Fibroblast of lung (primary cell): ENCODE results near the gene TMEM123. TPM values are rescaled to one million over a fixed set of nuclear protein-coding genes. Genes with fewer than 3 reads are reported as not detected.

Experiments used
- DNase-seq, 2 donors: peaks; one replicate each; pipeline versions ENCODE4 v3.0.0 to v3.0.0-alpha.2; 2010; ENCODE audit warnings: low read depth in 2 of 2
- H2AFZ ChIP-seq: 2 replicates; pipeline ENCODE4 v1.5.1; 2012; ENCODE audit warnings: low read length, control low read depth, inconsistent platforms
- H3K27ac ChIP-seq: 2 replicates; pipeline ENCODE4 v1.5.1; 2011; ENCODE audit warnings: low read length, control low read depth; ENCODE audit not compliant: insufficient read depth
- H3K27me3 ChIP-seq: 2 replicates; pipeline ENCODE4 v1.5.1; 2011; ENCODE audit warnings: mild to moderate bottlenecking, low read length; ENCODE audit not compliant: control insufficient read depth, insufficient read depth
- H3K36me3 ChIP-seq: 2 replicates; pipeline ENCODE4 v1.5.1; 2011; ENCODE audit warnings: low read length; ENCODE audit not compliant: control insufficient read depth, insufficient read depth
- H3K4me1 ChIP-seq: 2 replicates; pipeline ENCODE4 v1.5.1; 2011; ENCODE audit warnings: low read length; ENCODE audit not compliant: control insufficient read depth, insufficient read depth; ENCODE audit errors: extremely low read depth
- H3K4me2 ChIP-seq: 2 replicates; pipeline ENCODE4 v1.5.1; 2011; ENCODE audit warnings: low read length, control low read depth; ENCODE audit not compliant: insufficient read depth; ENCODE audit errors: extremely low read depth
- H3K4me3 ChIP-seq, 4 experiments: fragments of 200-600 bp in 1 of 4; sonication (generic) in 1 of 4; replicated peaks in 1 of 4; 2 replicates each; pipeline ENCODE4 v1.5.1; 2011 to 2016; ENCODE audit warnings: low read length in 4 of 4, low read depth in 3 of 4, mild to moderate bottlenecking in 3 of 4, control low read depth in 2 of 4, inconsistent platforms in 1 of 4, mixed read lengths in 1 of 4; ENCODE audit not compliant: insufficient read depth in 1 of 4; ENCODE audit errors: control extremely low read depth in 1 of 4
- H3K79me2 ChIP-seq: 2 replicates; pipeline ENCODE4 v1.5.1; 2012; ENCODE audit warnings: mild to moderate bottlenecking, low read length, inconsistent platforms; ENCODE audit not compliant: control insufficient read depth, insufficient read depth
- H3K9ac ChIP-seq: 2 replicates; pipeline ENCODE4 v1.5.1; 2011; ENCODE audit warnings: mild to moderate bottlenecking, low read length, control low read depth; ENCODE audit not compliant: insufficient read depth
- H3K9me3 ChIP-seq: 2 replicates; pipeline ENCODE4 v1.5.1; 2012; ENCODE audit warnings: low read depth, low read length; ENCODE audit not compliant: control insufficient read depth, insufficient read depth
- H4K20me1 ChIP-seq: 2 replicates; pipeline ENCODE4 v1.5.1; 2011; ENCODE audit warnings: low read length; ENCODE audit not compliant: control insufficient read depth, insufficient read depth; ENCODE audit errors: extremely low read depth
- CTCF ChIP-seq, 2 donors: IDR thresholded peaks in 1 of 2; conservative IDR thresholded peaks in 1 of 2; 1 replicate in 1 of 2; 2 replicates in 1 of 2; pipeline ENCODE4 v1.5.1; 2011 to 2012; ENCODE audit warnings: low read length in 2 of 2, control low read depth in 1 of 2, inconsistent platforms in 1 of 2, low read depth in 1 of 2, mild to moderate bottlenecking in 1 of 2
- EZH2 ChIP-seq: IDR thresholded peaks from 2 replicates; pipeline ENCODE4 v1.5.1; 2012; ENCODE audit warnings: low read length, control low read depth, mild to moderate bottlenecking; ENCODE audit errors: missing control alignments
- polyA plus RNA-seq, 2 donors: library from polyadenylated mRNA; depleted of rRNA in 1 of 2; stranded (reverse) in 1 of 2; unstranded in 1 of 2; fragments of >200 nt; gene quantifications; 2 replicates each; pipeline ENCODE4 v1.2.1, GENCODE V29; 2011 to 2012; ENCODE audit warnings: missing spikeins in 1 of 2
- total RNA-seq: library from RNA; depleted of rRNA; stranded (reverse); fragments of >200 nt; gene quantifications from 2 replicates; pipeline ENCODE4 v1.2.1, GENCODE V29; 2014

The TMEM123 gene
- total and polyA plus RNA-seq, 2 donors (not counting 1 experiment from before 2014, with no cell fraction given): 127 to 355 TPM

- H3K4me3 ChIP-seq: no peak overlapping the region
- no peaks in the 10 kb centered on the region for H3K36me3 ChIP-seq
- no peak overlapping the region for H3K9ac ChIP-seq
- H4K20me1 ChIP-seq: no peaks in the 10 kb centered on the region
- H3K27ac ChIP-seq: no peak overlapping the region
- no peak overlapping the region for H2AFZ ChIP-seq
- H3K27me3 ChIP-seq: no peaks in the 10 kb centered on the region
- no peaks in the 10 kb centered on the region for H3K79me2 ChIP-seq
- TF ChIP-seq CTCF (conservative IDR thresholded peaks at IDR 0.05 in 1 of 2, IDR thresholded peaks at IDR 0.05 in 1 of 2; ENCODE audit: low read depth in 1 of 2, low read length in 2 of 2): no peak
- DNase-seq: no peak
- H3K4me2 ChIP-seq: no peak overlapping the region
- H3K4me1 ChIP-seq: no peaks in the 10 kb centered on the region
- H3K9me3 ChIP-seq: no peaks in the 10 kb centered on the region
Measured at GRCh38 chr11:102499151-102499550, 46.6 kb upstream of the TMEM123 start.

- no peak overlapping the region for H3K4me2 ChIP-seq
- no peaks in the 10 kb centered on the region for H3K9me3 ChIP-seq
- H3K4me1 ChIP-seq: no peaks in the 10 kb centered on the region
- H3K79me2 ChIP-seq: no peaks in the 10 kb centered on the region
- DNase-seq: peak; percentile 36 to 77
- H3K36me3 ChIP-seq: no peaks in the 10 kb centered on the region
- no peak overlapping the region for H3K9ac ChIP-seq
- H3K27me3 ChIP-seq: no peaks in the 10 kb centered on the region
- H4K20me1 ChIP-seq: no peaks in the 10 kb centered on the region
- no peak overlapping the region for H3K4me3 ChIP-seq
- TF ChIP-seq CTCF (conservative IDR thresholded peaks at IDR 0.05 in 1 of 2, IDR thresholded peaks at IDR 0.05 in 1 of 2; ENCODE audit: low read depth in 1 of 2, low read length in 2 of 2) (no peak), EZH2 (no peak)
- H3K27ac ChIP-seq: no peak overlapping the region
- no peak overlapping the region for H2AFZ ChIP-seq
Measured at GRCh38 chr11:102497061-102497460, 44.5 kb upstream of the TMEM123 start.

DNA sequence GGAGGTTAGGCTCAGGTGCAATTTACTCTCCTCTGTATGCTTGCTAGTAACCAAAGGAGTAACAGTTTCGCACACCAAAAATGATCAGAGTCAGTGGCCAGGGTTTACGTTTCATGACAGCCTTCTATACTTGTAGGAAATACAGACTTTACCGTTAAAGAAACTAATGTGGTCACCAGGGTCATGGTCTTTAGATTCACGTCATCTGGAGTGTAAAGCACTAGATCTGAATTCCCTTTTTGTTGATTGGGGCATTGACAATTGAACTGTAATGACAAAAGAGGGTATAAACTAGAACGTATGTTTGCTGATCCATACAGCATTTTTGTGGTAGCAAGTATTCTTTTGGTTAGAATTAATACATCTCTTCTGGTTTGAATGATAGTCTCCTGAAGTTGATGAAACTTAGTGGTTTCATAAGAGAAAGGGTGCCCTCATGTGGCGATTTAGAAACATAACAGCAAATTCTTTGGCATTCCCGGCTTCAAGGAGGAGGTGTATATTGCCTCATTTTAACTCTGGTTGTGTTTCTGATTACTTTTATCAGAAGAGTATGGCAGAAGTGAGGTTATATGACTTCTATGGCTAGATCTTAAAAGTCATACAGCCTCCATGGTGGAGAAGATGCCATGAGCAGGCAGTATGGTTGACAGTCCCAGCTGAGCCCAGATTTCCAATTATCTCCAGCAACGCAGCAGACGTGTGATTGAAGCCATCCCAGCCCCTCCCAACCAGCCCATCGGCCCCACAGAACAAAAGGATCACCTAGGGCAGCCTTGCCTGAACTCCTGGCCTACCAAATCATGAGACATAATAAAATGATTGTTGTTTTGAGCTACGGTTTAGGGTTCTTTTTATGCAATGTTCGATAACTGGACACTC lies 42.8 kb upstream of the TMEM123 start:
- TF ChIP-seq EZH2: no peak
- TF ChIP-seq CTCF (conservative IDR thresholded peaks at IDR 0.05 in 1 of 2, IDR thresholded peaks at IDR 0.05 in 1 of 2; ENCODE audit: low read depth in 1 of 2, low read length in 2 of 2): peak; percentile 55 to 57
- H3K9ac ChIP-seq: no peak overlapping the region
- H4K20me1 ChIP-seq: no peaks in the 10 kb centered on the region
- H3K4me2 ChIP-seq: peak overlapping the region; percentile 28
- DNase-seq: peak; percentile 81 to 91
- H3K4me1 ChIP-seq: no peaks in the 10 kb centered on the region
- H3K27ac ChIP-seq: no peak overlapping the region
- H2AFZ ChIP-seq: peak overlapping the region; percentile 47
- peak overlapping the region in 1 of 4 experiments; percentile 13 for H3K4me3 ChIP-seq
- H3K9me3 ChIP-seq: no peaks in the 10 kb centered on the region
- H3K36me3 ChIP-seq: no peaks in the 10 kb centered on the region
- H3K27me3 ChIP-seq: no peaks in the 10 kb centered on the region
- no peaks in the 10 kb centered on the region for H3K79me2 ChIP-seq
